Type B pancreatic cell (in vitro differentiated cells): ENCODE measurements around the gene ZRSR2. TPM values are rescaled to one million over a fixed set of nuclear protein-coding genes. Genes with fewer than 3 reads are reported as not detected.

Experiments used
- DNase-seq: peaks from one replicate; pipeline ENCODE4 v3.0.0; 2021; ENCODE audit warnings: mixed read lengths; ENCODE audit not compliant: unreplicated experiment; ENCODE audit errors: extremely low spot score
- H3K27ac Mint-ChIP-seq: 2 replicates; pipeline ENCODE4 v1.8.0; 2021; ENCODE audit warnings: mild to moderate bottlenecking, mixed read lengths
- H3K27me3 Mint-ChIP-seq: 2 replicates; pipeline ENCODE4 v1.8.0; 2021; ENCODE audit warnings: mixed read lengths
- H3K36me3 Mint-ChIP-seq: 2 replicates; pipeline ENCODE4 v1.8.0; 2021; ENCODE audit warnings: mixed read lengths
- H3K4me1 Mint-ChIP-seq: one replicate; pipeline ENCODE4 v1.8.0; 2021; ENCODE audit warnings: mixed read lengths; ENCODE audit not compliant: unreplicated experiment
- H3K4me3 Mint-ChIP-seq: 2 replicates; pipeline ENCODE4 v1.8.0; 2021; ENCODE audit warnings: mild to moderate bottlenecking, mixed read lengths
- H3K9me3 Mint-ChIP-seq: 2 replicates; pipeline ENCODE4 v1.8.0; 2021; ENCODE audit warnings: mixed read lengths
- CTCF ChIP-seq: fragments of 200-600 bp; sonication (generic); conservative IDR thresholded peaks from 2 replicates; pipeline ENCODE4 v1.5.0; 2021; ENCODE audit warnings: antibody characterized with exemption, mild to moderate bottlenecking
- total RNA-seq: library from RNA; stranded (reverse); gene quantifications from 2 replicates; pipeline ENCODE4 v1.2.1, GENCODE V29; 2021; ENCODE audit warnings: low replicate concordance

Gene ZRSR2
- total RNA-seq, 1 donor from 2014 or later, result 15.5 TPM

- no peak for TF ChIP-seq CTCF
- peaks cover 48% of the 10 kb centered on the region for H3K4me1 Mint-ChIP-seq
- no peaks in the 10 kb centered on the region for H3K9me3 Mint-ChIP-seq
- H3K27me3 Mint-ChIP-seq, result no peaks in the 10 kb centered on the region
- H3K27ac Mint-ChIP-seq, result no peak overlapping the region
- peaks cover 9% of the 10 kb centered on the region for H3K36me3 Mint-ChIP-seq
- no peak for DNase-seq
- H3K4me3 Mint-ChIP-seq, result no peak overlapping the region
Measured at GRCh38 chrX:15748841-15749240, 41.4 kb upstream of the ZRSR2 start.

DNA sequence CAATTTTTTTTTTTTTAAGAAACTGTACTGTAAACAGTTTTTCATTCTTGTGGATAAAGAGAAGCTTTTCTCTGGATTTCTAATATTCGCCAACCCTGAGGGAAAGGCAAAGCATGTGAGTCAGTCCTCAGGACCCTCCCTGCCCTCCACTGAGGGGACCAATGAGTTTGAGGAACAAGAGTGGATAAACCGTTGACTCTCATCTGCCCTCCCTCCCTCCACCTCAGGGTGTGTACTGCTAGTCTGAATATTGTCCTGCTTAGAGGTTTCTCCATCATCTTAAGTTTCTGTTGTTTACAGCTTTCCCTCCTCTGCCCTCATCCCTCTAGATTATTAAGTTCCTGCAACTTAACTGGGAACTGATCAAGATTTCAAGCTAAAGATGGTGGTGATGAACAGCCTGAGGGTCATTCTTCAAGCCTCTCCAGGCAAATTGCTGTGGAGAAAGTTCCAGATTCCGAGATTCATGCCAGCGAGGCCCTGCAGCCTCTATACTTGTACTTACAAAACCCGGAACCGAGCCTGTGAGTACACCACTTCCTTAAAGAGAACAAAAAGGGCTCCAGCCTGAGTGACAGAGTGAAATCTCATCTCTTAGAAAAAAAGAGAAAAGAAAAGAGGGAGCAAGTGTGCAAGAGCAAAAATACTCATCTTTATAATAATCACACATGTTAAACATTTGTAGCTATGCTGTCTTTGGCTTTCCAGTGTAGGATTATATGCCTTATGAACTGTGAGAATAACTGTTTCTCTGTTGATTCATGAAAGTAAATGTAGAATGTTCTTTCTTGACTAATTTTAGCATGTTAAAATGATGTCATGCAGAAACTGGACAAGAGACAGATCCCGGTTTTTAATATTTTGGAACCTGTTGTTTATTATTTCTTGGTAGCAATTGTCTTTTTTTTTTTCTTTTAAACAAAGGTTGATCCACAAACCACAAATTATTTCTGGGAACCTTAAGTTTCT lies 40.4 kb upstream of the ZRSR2 start:
- Mint-ChIP-seq H3K27me3 (no peaks in the 10 kb centered on the region), H3K4me3 (no peak overlapping the region), H3K27ac (peak overlapping the region; percentile 61), H3K9me3 (no peaks in the 10 kb centered on the region), H3K4me1 (peaks cover 42% of the 10 kb centered on the region), H3K36me3 (peaks cover 8% of the 10 kb centered on the region)
- DNase-seq, result no peak
- TF ChIP-seq CTCF, result no peak

GRCh38 chrX:15750611-15751154 lies 39.6 kb upstream of the ZRSR2 start:
- no peak overlapping the region for H3K4me3 Mint-ChIP-seq
- H3K4me1 Mint-ChIP-seq, result peaks cover 42% of the 10 kb centered on the region
- DNase-seq, result no peak
- H3K27ac Mint-ChIP-seq, result peak overlapping the region; percentile 73
- H3K9me3 Mint-ChIP-seq, result no peaks in the 10 kb centered on the region
- no peaks in the 10 kb centered on the region for H3K27me3 Mint-ChIP-seq
- no peak for TF ChIP-seq CTCF
- H3K36me3 Mint-ChIP-seq, result peaks cover 8% of the 10 kb centered on the region

GRCh38 chrX:15751155-15751819 lies 39.0 kb upstream of the ZRSR2 start:
- Mint-ChIP-seq H3K36me3 (peaks cover 8% of the 10 kb centered on the region), H3K27ac (peak overlapping the region; percentile 73), H3K27me3 (no peaks in the 10 kb centered on the region), H3K4me3 (no peak overlapping the region), H3K9me3 (no peaks in the 10 kb centered on the region), H3K4me1 (peaks cover 40% of the 10 kb centered on the region)
- DNase-seq, result no peak
- no peak for TF ChIP-seq CTCF

- no peak for TF ChIP-seq CTCF
- H3K27me3 Mint-ChIP-seq, result no peaks in the 10 kb centered on the region
- no peaks in the 10 kb centered on the region for H3K9me3 Mint-ChIP-seq
- H3K4me1 Mint-ChIP-seq, result peaks cover 21% of the 10 kb centered on the region
- H3K4me3 Mint-ChIP-seq, result no peak overlapping the region
- no peak for DNase-seq
- H3K27ac Mint-ChIP-seq, result no peak overlapping the region
- H3K36me3 Mint-ChIP-seq, result peaks cover 12% of the 10 kb centered on the region
Measured at GRCh38 chrX:15755091-15755490, 35.2 kb upstream of the ZRSR2 start.
